ENCODE measurements around the gene GCFC2.
"Not testable (repeated sequence)": the region's sequence is repeated elsewhere in the genome, so short reads cannot be mapped to it uniquely, and the experiment has no call there.

Gene GCFC2

DNA sequence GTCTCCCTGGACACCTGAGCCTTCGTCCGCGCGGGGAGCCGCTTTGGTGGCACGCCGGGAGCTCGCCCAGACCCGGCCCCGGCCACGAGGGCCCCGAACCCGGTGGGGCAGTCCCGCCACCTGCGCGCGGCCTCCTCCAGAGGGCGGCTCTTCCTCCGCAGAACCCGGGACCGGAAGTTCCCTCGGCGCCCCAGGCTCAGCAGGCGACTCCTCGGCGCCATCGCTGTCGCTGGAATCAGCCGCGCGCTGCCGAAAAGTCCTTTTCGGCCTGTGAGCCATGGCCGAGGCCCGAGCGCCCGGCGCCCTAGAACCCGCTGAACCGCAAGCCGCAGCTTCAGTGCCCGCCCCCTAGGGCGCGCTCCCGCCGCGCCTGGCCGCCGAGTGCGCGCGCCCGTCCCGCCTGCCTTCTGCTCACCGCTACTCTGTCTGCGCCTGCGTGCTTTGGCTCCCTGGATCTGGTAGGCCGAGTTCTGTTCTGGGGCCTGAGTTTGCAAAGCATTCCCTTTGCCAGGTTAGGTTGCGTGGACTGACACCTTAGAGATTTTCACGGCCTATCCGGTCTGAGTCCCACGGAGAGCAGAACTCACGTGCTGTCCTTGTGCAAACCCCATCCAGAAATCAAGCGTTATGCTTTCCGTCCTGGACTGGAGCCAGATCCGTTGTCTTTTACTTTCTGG is at the start of gene GCFC2:
Gene GCFC2 (minus strand): TSS at position 339 of the 677 bp plus-strand sequence. CDS start 60 bp downstream, at position 279.
- peak; percentile 61 for DNase-seq

DNA sequence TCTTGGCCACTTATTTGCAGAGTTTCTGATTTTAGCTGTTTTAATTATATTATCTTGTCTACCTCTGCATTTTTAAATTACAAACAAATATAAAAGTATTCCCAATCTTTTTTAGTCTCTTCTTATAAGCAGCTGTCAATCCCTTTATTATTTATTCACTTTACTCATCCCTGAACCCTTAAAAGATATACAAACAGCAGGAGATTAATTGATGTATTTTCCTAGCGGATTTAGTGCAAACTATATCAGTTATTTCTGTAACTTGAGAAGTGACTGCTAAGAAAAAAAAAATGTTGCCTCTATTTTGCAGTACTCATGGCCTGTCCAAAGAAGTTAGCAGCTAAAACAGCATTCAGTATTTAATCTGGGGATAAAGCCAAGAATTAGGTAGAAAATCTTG is 42.1 kb upstream of the GCFC2 start:
- no peak for DNase-seq

DNA sequence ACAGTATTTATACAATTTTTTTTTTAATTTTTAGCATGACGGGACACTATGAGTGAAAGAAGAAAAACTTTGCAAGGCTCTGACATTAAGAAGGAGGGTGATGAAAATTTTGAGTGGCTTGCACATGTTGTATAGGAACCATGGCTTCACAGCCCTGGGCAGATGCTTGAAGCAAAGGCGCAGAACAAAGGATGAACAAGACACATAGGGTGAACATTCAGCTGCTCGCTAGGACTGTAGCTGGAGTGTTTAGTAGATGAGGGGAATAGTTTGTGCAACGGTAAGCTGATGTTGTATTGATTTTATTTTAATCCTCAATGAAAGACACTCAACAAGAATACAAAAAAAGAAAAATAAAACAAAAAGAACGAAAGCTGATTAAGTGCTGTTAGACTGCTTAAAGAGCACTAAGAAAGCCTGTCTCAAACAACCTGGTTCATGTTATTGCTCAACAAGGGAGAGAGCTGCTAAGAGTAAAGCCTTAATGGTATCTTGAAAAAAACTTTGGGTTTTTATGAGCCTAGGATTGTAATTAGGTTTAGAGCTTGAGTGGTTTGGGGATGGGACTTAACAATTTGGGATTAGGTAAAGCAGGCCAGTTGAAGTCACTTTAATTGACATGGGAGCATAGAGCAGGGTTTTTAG is 41.2 kb upstream of the GCFC2 start:
- no peak for DNase-seq

DNA sequence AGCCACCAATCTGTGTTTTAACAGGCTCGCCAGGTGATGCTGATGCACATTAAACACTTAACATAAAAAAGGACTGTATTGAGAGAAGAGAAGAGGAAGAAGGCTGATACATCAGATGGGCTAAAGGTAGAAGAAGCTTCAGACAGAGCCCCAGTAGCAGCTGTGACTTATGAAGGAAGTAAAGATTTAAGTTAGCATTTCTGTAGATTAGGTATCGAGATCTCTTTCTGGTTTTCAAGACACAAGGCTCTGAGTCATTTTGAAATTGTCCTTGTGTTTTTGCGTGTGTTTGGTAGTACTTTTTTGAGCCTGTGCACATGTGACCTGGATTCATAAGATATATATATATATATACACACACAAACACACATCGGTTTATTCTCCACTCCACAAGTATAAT is 40.6 kb upstream of the GCFC2 start:
- DNase-seq: no peak

DNA sequence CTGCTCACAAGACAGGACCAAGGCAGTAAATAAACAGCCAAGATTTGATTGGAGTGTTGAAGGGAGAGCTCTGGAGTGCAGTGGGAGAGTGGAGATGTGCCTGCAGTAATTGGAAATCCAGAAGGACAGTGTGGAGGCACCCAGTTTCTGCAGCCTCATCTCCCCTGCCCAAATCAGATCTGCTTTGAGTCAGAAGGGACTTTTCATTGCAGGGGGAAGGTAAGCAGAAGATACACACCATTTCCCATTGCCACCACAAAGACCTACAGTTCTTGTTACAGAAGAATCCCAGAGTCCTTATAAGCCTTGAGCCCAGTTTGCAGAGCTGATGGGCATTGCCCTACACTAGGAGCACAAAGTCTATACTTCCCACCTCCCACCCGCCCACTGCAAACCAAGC is 27.2 kb upstream of the GCFC2 start:
- no peak for DNase-seq

DNA sequence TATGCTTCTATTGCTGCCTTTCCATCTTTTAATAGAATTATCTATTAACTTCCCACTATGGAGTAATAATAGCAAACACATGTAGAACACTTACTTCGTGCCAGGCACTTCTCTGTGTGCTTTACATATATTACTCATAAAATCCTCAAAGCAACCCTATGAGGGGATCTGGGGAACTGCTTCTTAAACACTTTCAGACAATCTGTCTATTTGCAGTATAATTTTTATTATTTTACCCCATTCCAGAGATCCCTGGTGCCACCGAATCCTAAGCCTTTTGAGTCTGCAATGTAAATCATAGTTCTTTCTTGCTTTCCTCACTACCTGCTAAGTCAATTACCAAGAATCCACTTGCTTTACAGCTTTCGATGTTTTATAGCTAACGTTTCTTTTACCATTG is 25.6 kb upstream of the GCFC2 start:
- DNase-seq: no peak

DNA sequence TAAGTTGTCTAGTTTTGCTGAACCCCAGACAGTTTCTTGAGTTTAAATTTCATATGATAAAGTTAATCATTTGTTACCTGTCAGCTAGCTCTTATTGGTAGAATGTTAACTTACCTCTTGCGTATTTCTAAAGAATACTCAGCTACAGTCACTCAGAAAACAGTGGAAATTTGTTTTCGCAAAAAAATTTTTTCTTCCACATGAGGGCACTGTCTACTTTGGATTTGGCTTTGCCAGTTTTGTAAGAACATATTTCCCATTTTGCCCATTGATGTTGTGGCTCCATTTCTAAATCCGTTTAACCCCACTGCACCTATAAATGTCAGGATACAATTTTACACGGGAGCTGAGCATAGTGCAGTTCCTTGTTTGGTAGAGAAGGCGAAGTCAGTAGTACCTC is 19.1 kb upstream of the GCFC2 start:
- no peak for DNase-seq

DNA sequence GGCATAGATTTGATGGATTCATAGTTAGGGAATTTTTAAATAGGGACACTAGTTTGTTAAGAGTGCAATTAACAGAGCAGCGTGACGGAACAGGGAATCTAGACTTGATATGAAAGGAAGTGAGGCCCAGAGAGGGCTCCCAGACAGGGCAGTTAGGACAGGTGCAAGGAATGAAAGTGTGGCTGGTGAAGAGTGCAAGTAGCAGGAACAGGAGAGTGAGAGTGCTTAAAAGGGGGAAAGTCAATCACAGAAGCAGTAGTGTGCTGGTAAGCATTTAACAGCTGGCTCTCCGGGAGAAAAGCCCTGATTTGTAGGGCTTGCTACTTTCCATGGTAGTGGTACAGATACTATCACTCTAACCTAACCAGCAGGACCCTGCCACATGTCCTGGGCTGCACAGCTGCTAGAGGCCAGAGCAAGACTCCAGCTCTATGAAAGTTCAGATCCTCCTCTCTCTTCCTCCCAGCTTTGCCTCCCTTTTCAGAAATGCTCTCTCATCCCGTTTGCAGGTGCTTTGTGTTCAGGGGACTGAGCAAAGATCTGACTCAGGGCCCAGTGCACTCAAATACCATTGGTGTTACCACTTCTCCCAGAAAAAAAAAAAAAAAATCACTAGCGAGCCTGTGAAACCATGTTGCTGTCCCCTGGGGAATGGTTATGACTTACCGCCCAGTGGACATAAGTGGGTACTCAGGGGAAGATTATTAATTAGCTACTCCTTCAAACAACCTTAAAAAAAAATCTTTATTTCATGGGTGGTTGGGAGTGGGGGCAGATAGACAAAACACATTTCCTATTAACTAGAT is 18.1 kb upstream of the GCFC2 start:
- no peak for DNase-seq

DNA sequence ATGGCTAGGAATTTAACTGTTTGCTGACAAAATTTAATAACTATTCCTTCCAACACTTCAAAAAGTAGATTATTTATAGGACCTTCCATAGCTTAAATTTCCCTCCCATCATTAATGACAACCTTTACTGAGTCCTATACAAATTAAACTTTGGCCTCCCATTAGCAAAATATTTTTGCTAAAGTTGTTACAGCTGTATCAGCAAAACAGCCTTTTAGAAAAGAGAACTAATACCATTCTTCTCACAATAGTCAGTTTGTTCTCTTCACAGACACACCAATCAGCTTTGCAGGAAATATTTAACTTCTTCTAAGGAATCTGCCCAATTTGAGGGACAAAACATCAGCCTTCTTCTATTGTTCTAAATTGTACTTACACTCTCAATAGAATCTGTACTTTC is 12.0 kb upstream of the GCFC2 start:
- no peak for DNase-seq

DNA sequence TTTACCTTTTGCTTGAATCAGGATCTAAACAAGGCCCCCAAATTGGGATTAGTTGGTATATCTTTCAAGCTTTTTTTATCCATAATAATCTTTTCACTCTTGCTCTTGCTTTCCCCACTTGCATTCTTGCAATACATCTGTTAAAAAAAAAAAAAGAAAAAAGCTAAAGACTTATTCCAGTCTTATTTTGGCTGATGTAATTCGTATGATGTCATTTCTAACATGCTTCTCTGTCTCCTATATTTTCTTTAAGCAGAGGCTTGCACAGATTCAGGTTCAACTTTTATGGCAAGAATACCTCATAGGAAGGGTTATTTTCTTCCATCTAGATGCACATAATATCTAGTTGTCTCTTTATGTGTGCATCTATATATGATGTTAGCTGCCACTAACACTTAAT is 9.8 kb upstream of the GCFC2 start:
- no peak for DNase-seq

DNA sequence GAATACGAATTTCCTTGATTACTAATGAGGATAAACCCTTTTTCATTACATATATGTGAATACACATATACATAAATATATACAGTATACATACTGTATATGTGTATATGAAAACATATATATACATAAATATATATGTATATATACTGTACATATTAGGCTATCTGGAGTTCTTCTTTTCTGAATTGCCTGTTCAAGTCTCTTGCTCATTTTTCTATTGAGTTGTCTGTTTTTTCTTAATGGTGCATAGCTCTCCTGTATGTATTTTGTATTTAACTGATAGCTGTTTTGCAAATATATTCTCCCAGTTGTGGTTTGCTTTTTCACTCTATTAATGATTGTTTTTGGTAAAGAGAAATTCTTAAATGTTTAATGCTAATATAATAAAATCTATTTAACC is 8.9 kb upstream of the GCFC2 start:
- DNase-seq: no peak

DNA sequence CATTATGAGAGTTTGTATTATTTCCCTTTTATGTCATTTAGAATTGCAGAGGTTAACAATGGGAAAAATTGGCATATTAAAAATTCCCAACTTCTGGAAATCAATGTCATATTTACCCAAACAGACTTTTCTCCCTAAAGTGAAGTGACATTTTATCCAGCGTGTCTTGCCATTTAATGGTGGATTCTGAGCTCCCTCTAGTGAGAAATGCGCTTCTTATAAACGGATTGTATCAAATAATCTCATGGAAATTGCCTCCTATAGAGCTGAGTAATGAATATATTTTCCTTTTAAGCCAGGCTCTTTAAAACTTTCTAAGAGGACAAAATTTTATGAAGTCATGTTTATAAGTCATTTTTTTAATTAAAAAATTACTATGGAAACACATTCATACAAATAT is 5.7 kb upstream of the GCFC2 start:
- no peak for DNase-seq

DNA sequence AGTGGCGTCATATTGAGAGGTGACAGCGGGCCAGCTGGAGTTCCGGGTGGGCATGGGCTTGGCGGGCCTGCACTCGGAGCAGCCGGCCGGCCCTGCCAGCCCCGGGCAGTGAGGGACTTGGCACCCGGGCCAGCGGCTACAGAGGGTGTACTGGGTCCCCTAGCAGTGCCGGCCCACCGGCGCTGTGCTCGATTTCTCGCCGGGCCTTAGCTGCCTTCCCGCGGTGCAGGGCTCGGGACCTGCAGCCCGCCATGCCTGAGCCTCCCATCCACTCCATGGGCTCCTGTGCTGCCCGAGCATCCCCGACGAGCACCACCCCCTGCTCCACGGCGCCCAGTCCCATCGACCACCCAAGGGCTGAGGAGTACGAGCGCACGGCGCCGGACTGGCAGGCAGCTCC is 875 bp upstream of the GCFC2 start:
- not testable (repeated sequence) for DNase-seq

DNA sequence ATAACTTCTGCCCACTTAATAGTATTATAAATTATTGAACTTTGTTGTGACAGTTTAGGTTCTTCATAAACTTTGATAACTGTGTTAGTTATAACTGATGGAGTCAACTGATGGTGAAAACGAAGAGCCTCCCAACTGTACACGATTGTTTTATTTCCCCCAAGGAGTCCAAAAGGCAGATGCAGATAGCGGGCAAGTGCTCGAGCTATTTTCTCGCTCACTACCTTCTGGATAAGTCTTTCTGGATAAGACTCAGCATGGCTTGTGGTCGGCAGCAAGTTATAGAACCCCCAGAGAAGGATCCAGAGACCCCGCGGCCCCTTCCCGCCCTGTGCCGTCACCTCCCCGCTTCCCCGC is 517 bp downstream of the GCFC2 start:
- no peak for DNase-seq

DNA sequence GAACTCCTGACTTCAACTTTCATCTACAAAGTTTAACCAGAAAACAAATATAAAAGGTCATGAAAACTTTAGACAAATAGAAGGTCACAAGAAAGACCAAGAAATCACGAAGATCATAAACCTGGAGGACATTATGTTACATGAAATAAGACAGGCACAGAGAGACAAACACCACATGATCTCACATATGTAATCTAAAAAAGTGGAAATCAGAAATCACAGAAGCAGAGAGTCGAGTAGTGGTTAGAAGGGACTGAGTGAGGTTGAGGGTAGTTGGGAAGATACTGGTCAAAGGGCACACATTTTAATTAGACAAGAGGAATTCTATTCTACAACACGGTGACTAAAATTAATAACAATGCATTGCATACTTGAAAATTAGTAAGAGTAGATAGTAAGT is 1.4 kb downstream of the GCFC2 start:
- no peak for DNase-seq

DNA sequence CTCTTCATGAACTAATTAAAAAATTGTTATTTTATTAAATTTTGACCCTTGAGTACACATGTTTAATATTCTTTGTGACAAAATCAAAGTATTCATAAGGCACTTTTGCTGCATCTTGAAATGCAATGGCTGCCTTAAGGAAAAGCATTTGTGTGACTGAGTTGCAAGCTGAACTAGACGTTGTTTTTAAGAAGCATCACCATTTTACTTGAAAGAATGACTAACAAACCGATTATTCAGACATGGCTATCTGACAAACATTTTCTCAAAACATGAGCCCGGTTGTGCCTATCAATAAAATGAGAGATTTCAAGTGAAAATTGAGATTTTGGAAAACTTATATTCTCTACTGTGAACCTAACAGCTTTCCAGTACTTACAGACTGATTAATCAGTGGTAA is 2.8 kb downstream of the GCFC2 start:
- DNase-seq: no peak

DNA sequence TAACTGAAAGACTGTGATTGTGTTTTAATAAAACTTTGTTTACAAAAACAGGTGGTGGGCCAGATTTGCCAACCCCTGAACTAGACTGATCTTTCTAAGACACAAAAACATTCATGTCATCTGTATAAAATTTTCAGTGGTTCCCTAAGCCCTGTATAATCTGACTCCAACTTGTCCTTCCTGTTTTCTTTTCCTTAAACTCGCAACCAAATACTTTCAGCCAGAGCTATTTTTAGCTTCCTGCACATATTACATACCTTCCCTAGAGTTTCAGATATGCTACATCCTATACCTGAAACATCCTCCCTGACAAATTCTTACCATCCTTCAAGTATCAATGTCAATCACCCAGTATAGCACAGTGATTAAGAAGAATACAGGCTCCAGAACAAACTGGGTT is 4.8 kb downstream of the GCFC2 start:
- DNase-seq: no peak

DNA sequence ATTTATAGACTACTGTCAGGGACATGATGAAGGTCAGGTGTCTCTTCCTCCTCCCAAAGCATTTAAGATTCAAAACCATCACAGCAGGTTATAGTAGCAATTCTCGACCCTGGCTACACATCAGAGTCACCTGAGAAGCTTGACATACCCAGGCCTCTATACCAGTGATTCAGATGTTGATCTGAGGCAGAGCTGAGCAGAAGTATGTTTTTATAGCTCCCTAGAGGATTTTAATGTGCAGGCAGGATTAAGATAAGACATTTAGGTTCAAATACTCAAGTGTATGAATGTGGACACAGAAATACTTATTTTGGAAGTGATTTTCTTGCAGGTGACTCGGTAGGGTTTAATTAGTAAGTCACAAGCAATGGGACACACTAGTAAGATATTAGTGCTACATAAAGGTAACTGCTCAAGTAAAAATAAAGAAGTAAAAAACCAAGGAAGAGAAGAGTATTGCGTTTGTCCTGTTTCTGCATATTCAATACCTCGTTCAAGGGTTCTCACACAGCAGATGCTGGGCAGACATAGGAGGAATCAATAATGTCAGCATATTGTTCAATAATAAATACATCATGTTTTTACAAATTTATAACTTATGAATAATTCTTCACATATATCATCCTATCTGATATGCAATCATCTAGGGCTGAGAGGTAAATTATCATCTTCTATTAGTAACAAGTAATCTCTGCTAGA is 7.0 kb downstream of the GCFC2 start:
- DNase-seq: no peak

DNA sequence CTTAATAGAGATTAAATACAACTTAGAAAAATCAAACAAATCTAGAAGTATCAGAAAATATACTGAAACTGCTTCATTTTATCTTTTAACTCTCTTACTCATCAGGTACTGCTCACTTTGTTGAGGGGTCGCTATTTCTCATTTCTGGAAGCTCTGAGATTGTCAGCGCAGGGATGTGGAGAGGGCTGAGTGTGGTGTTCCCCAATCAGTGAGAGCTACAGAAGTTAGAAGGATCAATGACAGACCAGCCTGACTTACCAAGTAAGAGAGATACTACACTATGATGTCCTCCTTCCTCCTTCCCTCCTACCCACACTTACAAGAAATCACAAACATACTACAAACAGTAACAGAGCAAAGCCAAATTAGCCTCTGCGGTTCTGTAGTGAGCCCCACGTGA is 8.1 kb downstream of the GCFC2 start:
- DNase-seq: no peak

DNA sequence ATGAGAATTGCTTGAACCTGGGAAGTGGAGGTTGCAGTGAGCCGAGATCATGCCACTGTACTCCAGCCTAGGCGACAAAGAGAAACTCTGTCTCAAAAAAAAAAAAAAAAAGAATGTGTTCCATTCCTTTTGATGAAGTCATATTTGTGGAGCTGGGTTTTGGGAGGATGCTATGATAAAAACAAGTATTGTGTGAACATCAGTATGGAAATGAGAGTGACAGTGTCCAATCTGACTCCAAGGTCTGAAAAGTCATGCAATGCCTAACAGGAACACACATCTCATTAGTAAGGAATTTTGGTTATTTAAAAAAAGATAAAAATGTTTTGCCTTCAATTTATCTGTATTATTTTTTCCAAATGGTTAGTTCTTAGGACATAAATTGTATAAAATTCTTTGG is 11.8 kb downstream of the GCFC2 start:
- no peak for DNase-seq

DNA sequence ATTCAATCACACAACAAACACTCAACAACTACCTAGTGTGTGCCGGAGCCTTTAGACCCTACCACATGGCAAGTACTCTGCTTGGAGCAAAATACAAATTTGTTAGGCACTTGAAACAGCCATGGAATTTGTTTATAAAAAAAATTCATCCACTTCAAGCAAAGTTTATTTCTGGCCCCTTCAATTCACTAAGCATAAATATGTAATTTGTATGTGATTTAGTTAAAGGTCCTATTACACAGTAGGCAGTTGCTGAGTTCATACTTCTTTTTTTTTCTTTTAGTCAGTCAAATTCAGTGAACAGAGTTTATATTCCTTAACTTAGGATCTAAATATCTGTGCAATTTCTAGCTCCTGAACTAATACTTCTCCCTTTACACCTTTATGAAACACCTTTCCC is 22.5 kb downstream of the GCFC2 start:
- no peak for DNase-seq

DNA sequence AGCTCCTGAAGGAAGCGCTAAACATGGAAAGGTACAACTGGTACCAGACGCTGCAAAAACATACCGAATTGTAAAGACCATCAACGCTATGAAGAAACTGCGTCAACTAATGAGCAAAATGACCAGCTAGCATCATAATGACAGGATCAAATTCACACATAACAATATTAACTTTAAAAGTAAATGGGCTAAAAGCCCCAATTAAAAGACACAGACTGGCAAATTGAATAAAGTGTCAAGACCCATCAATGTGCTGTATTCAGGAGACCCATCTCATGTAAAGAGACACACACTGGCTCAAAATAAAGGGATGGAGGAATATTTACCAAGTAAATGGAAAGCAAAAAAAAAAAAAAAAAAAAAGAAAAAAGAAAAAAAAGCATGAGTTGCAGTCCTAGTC is 27.3 kb downstream of the GCFC2 start:
- not testable (repeated sequence) for DNase-seq

DNA sequence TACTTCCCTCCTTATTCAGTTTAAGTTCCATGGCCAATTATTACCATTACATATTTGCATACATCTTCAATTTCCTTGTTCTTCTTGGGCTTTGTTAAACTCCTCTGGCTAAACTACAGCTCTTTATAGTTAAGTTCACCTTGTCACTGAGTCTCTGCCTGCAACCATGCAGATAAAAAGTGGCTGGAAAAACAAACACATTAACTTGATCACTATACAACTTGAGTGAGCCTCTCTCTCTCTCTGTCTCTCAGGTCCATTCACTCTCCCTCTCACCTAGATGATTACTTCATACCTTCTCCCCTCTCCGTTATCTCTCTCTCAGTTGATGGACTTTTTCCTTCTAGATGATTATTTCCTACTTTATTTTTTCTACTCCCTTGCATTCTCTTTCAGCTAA is 30.3 kb downstream of the GCFC2 start:
- no peak for DNase-seq

DNA sequence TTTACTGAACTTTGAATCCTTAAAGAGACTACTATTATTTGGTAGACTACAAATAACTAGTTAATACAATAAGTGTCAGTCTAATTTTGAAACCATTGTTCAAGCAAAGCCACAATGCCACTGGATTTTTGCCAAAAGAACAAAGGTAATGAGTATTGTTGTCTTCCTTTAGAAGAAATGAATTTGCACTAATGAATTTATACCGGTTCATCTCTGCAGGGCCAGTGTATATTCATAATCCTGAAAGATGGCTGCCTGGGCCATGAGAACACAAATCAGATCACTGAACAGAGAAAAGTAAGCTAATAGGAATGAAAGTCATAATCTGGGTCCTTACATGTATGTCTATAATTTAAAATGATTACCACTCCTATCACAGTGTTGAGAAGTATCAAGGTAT is 31.2 kb downstream of the GCFC2 start:
- DNase-seq: no peak
